H1 (cell line): ENCODE data around the gene C3orf20.

Source experiments
- BRCA1 ChIP-seq: IDR thresholded peaks from 2 replicates; pipeline ENCODE4 v1.6.1; 2012; ENCODE audit warnings: low read depth, low read length, improper control_type of control experiment
- CTCF ChIP-seq, 3 experiments: IDR thresholded peaks; 1 replicate in 2 of 3; 2 replicates in 1 of 3; pipeline versions ENCODE4 v1.5.1 to v1.6.1; 2011; ENCODE audit warnings: low read length in 3 of 3, mild to moderate bottlenecking in 3 of 3, inconsistent platforms in 2 of 3, low read depth in 1 of 3, moderate library complexity in 1 of 3; ENCODE audit not compliant: insufficient read depth in 1 of 3; ENCODE audit errors: control extremely low read depth in 1 of 3
- EP300 ChIP-seq, 2 experiments: IDR thresholded peaks; 1 replicate in 1 of 2; 2 replicates in 1 of 2; pipeline ENCODE4 v1.6.1; 2011 to 2012; ENCODE audit warnings: low read depth in 2 of 2, low read length in 2 of 2, mild to moderate bottlenecking in 2 of 2, borderline replicate concordance in 1 of 2, inconsistent platforms in 1 of 2, moderate library complexity in 1 of 2
- MAFK ChIP-seq: IDR thresholded peaks from 2 replicates; pipeline ENCODE4 v1.6.1; 2012; ENCODE audit warnings: low read depth, mild to moderate bottlenecking, improper control_type of control experiment, low read length
- SP2 ChIP-seq: IDR thresholded peaks from 2 replicates; pipeline ENCODE4 v1.6.1; 2012; ENCODE audit warnings: mild to moderate bottlenecking, low read length, inconsistent platforms
- USF2 ChIP-seq: IDR thresholded peaks from 2 replicates; pipeline ENCODE4 v1.6.1; 2011; ENCODE audit warnings: low read length, improper control_type of control experiment

- TF ChIP-seq CTCF (IDR thresholded peaks at IDR 0.05; ENCODE audit: control extremely low read depth in 1 of 3, insufficient read depth in 1 of 3, low read depth in 1 of 3, low read length in 3 of 3) = no peak
- TF ChIP-seq MAFK = no peak
- no peak for TF ChIP-seq SP2
- TF ChIP-seq USF2 = no peak
- no peak for TF ChIP-seq EP300 (IDR thresholded peaks at IDR 0.05; ENCODE audit: borderline replicate concordance in 1 of 2, low read depth in 2 of 2, low read length in 2 of 2)
- TF ChIP-seq BRCA1 = no peak
These were observed 26.7 kb downstream of the C3orf20 start for GRCh38 chr3:14701676-14702075.
